ENCODE measurements around the gene GLIS1. TPM values are rescaled to one million over a fixed set of nuclear protein-coding genes. Genes with fewer than 3 reads are reported as not detected.

The GLIS1 gene
- total RNA-seq, 2 donors from 2014 or later = 0.20 to 0.22 TPM

DNA sequence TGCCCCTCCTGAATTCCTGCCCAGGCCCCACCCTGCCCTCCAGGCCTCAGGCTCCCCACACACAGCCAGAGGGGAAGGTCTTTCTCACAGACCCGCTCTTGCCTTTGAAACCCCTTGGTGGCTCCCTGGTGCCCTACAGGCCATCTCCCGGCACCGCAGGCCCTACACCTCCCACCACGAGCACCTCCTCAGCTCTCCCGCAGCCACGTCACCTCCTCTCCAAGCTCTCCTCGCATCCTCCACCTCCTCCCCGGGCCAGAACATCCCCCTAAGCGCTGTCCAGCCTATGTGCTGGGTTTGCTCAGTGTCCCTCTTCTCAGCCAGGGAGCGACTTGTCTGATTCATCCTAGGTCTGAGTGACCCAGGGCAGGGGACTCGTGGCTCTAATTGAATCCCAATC, 213.4 kb downstream of the GLIS1 start:
- H3K27ac ChIP-seq = no peak overlapping the region
- no peaks in the 10 kb centered on the region for H3K36me3 ChIP-seq
- H3K27me3 ChIP-seq = no peaks in the 10 kb centered on the region
- DNase-seq (ENCODE audit: low spot score) = no peak
- H3K9me3 ChIP-seq = no peaks in the 10 kb centered on the region
- peaks cover 0 to 21% of the 10 kb centered on the region in 2 donors for H3K4me1 ChIP-seq
- TF ChIP-seq, protein P1, sequence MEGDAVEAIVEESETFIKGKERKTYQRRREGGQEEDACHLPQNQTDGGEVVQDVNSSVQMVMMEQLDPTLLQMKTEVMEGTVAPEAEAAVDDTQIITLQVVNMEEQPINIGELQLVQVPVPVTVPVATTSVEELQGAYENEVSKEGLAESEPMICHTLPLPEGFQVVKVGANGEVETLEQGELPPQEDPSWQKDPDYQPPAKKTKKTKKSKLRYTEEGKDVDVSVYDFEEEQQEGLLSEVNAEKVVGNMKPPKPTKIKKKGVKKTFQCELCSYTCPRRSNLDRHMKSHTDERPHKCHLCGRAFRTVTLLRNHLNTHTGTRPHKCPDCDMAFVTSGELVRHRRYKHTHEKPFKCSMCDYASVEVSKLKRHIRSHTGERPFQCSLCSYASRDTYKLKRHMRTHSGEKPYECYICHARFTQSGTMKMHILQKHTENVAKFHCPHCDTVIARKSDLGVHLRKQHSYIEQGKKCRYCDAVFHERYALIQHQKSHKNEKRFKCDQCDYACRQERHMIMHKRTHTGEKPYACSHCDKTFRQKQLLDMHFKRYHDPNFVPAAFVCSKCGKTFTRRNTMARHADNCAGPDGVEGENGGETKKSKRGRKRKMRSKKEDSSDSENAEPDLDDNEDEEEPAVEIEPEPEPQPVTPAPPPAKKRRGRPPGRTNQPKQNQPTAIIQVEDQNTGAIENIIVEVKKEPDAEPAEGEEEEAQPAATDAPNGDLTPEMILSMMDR (IDR thresholded peaks at IDR 0.05) = no peak
- H3K4me3 ChIP-seq = no peak overlapping the region

DNA sequence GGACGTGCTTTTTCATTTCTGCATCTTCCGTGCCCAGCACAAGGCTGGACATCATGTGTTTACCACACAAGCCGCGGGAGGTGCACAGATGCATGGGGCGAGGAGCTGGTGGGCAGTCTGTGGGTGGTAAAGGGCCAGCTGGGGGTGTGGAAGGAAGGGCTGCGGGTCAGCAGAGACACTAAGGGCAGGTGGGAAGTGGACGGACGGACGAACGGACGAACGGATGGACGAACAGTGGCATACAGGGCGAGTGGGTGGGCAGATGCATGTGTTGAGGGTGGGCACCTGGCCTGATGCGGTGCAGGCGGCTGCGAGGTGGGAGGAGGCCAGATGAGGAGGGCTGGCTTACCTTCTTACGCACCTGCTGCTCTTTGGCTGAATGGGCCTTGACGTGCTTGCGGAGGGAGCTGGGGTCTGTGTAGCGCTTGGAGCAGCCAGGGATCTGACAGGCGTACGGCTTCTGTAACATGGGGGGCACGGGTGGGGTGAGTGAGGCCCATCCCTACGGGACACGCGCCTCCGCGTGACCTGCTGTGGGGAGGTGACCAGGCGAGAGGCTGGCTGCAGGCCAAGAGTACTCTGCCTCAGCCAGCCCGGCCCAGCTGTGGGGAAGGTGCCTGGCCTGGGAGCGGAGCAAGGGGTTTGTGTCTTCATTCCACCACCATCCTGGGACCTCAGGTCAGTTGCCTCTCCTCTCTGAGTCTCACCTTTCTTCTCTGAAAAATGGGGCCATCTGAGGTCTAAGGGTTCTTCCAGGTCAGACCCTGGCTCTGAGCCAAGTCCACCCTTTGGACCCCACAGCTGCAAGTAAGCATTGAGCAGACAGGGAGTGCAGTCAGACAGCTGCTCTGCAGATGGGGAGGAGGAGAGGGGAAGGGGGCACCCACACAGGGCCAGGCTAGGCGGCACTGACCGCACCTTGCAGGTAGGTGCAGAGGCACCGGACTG, 214.3 kb downstream of the GLIS1 start:
- Histone ChIP-seq H3K9me3 (no peaks in the 10 kb centered on the region), H3K4me3 (no peak overlapping the region), H3K4me1 (peaks cover 0 to 24% of the 10 kb centered on the region in 2 donors), H3K36me3 (no peaks in the 10 kb centered on the region), H3K27ac (no peak overlapping the region), H3K27me3 (no peaks in the 10 kb centered on the region)
- no peak for DNase-seq (ENCODE audit: low spot score)
- TF ChIP-seq, protein P1 (IDR thresholded peaks at IDR 0.05) = no peak

DNA sequence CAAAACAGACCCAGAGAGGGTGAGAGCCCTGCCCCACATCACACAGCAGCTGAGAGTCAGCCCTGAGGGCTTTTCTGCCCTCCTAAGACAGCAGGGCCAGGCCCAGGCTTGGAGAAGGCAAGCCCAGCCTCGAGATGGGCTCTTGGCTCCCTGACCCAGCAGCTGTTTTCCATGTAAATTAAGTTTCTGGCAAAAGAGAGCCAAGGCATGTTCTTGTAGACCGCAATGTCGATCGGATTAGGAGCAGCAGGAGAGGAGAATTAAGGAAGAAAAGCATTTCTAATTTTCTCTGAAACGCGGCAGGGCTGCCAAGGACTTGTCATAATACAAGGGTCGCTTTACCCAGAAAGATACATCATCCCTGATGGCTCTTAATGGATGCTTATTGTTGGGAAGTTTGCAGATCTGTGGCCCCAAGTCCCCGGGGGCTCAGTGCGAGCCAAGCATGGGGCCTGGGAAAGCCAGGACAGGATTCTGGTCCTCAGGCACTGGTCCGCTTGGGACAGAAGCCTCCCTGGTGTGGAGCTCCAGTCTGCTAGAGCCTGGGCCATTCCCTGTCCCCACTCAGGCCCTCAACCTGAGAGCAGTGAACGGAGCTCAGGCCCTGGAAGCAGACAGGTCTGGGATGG, 216.9 kb downstream of the GLIS1 start:
- Histone ChIP-seq H3K27ac (no peak overlapping the region), H3K27me3 (no peaks in the 10 kb centered on the region), H3K4me1 (peaks cover 0 to 27% of the 10 kb centered on the region in 2 donors), H3K4me3 (no peak overlapping the region), H3K9me3 (no peaks in the 10 kb centered on the region), H3K36me3 (no peaks in the 10 kb centered on the region)
- TF ChIP-seq, protein P1 (IDR thresholded peaks at IDR 0.05) = no peak
- DNase-seq (ENCODE audit: low spot score) = no peak

DNA sequence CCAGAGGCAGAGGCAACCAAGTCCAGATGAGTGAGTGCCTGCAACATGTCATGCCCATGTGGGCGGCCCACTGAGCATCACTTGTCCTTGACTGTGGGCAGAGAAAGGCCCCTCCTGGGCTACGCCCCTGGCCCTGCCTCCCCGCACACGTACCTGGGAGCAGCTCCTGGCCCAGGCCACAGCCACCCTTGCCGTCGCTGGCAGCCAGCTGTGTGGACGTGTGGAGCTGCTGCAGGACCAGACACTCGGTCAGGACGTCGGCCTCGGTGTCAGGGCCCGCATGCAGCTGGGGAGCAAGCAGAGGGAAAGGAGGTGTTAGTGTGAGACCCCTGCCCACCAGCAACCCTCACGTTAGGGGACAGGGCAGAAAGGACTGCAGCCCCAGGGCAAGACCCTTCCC, 218.5 kb downstream of the GLIS1 start:
- H3K27me3 ChIP-seq = no peaks in the 10 kb centered on the region
- H3K36me3 ChIP-seq = no peaks in the 10 kb centered on the region
- H3K27ac ChIP-seq = no peak overlapping the region
- H3K9me3 ChIP-seq = no peaks in the 10 kb centered on the region
- H3K4me1 ChIP-seq = peaks cover 0 to 15% of the 10 kb centered on the region in 2 donors
- TF ChIP-seq, protein P1 (IDR thresholded peaks at IDR 0.05) = no peak
- no peak for DNase-seq (ENCODE audit: low spot score)
- no peak overlapping the region for H3K4me3 ChIP-seq

DNA sequence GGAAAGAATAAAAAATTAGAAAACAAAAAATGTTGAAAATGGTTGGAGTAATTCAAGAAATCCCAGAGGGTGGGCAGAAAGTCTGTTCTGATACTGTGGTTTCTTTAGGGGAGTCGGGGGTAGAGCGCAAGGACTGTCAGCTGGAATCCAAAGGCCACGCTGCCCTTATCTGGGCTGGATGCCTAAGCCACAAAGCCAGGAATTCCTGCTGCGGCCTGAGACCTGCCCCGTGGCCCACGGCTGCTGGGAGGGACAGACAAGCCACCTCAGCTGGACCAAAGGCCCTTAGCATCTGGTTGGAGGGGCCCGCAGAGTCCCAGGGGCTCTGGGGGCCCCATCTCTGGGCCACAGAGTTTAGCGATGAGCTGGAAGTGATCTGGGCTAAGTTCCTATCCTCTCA, 219.5 kb downstream of the GLIS1 start:
- no peak overlapping the region for H3K4me3 ChIP-seq
- H3K36me3 ChIP-seq = no peaks in the 10 kb centered on the region
- H3K9me3 ChIP-seq = no peaks in the 10 kb centered on the region
- H3K27ac ChIP-seq = no peak overlapping the region
- peaks cover 0 to 9% of the 10 kb centered on the region in 2 donors for H3K4me1 ChIP-seq
- TF ChIP-seq, protein P1 (IDR thresholded peaks at IDR 0.05) = no peak
- DNase-seq (ENCODE audit: low spot score) = no peak
- H3K27me3 ChIP-seq = no peaks in the 10 kb centered on the region
